SIG-M5 treated with dmso at 0.1 percent for 504 hours (cell line): ENCODE data around the gene WIPI1.
"Not testable (repeated sequence)": the region's sequence is repeated elsewhere in the genome, so short reads cannot be mapped to it uniquely, and the experiment has no call there.

Experiments
- DNase-seq: peaks from one replicate; lab custom pipeline; 2025; ENCODE audit not compliant: unreplicated experiment; lab: John Stamatoyannopoulos, UW

WIPI1 gene

GRCh38 chr17:68385490-68386215, 71.6 kb downstream of the WIPI1 start:
- no peak for DNase-seq

- no peak for DNase-seq
These were observed 72.4 kb downstream of the WIPI1 start for GRCh38 chr17:68384941-68385340.

GRCh38 chr17:68384471-68384870, 72.8 kb downstream of the WIPI1 start:
- DNase-seq: no peak

GRCh38 chr17:68383443-68384321, 73.6 kb downstream of the WIPI1 start:
- DNase-seq: no peak

- no peak for DNase-seq
These were observed 74.2 kb downstream of the WIPI1 start for GRCh38 chr17:68383120-68383442.

GRCh38 chr17:68382582-68383085, 74.7 kb downstream of the WIPI1 start:
- DNase-seq: no peak

- no peak for DNase-seq
These were observed 76.0 kb downstream of the WIPI1 start for GRCh38 chr17:68381076-68381900.

GRCh38 chr17:68379692-68380677, 77.3 kb downstream of the WIPI1 start:
- DNase-seq: no peak

- no peak for DNase-seq
These were observed 78.2 kb downstream of the WIPI1 start for GRCh38 chr17:68379177-68379510.

- peak; percentile 69 for DNase-seq
These were observed 78.8 kb downstream of the WIPI1 start for GRCh38 chr17:68378268-68379176.

- no peak for DNase-seq
These were observed 79.5 kb downstream of the WIPI1 start for GRCh38 chr17:68377771-68378267.

- not testable (repeated sequence) for DNase-seq
These were observed 81.1 kb downstream of the WIPI1 start for GRCh38 chr17:68376178-68376577.

- DNase-seq: no peak
These were observed 81.7 kb downstream of the WIPI1 start for GRCh38 chr17:68375566-68375965.
